Stomach (tissue), 4 donors: Measurements from ENCODE around the gene METTL16.

ENCODE experiments used
- POLR2A ChIP-seq, 4 donors: fragments of 450-650 bp; IDR thresholded peaks; one replicate each; pipeline ENCODE4 v1.6.1; 2016; ENCODE audit warnings: antibody characterized with exemption in 4 of 4, control low read depth in 2 of 4, mild to moderate bottlenecking in 1 of 4, moderate library complexity in 1 of 4
- TF ChIP-seq, protein P1 (sequence below), 7 experiments: fragments of 450-650 bp in 4 of 7; fragments of 200-600 bp in 3 of 7; sonication (generic) in 3 of 7; IDR thresholded peaks; one replicate each; pipeline ENCODE4 v1.5.1; 2016 to 2019; ENCODE audit warnings: antibody characterized with exemption in 7 of 7, control low read depth in 2 of 7, mild to moderate bottlenecking in 1 of 7

DNA sequence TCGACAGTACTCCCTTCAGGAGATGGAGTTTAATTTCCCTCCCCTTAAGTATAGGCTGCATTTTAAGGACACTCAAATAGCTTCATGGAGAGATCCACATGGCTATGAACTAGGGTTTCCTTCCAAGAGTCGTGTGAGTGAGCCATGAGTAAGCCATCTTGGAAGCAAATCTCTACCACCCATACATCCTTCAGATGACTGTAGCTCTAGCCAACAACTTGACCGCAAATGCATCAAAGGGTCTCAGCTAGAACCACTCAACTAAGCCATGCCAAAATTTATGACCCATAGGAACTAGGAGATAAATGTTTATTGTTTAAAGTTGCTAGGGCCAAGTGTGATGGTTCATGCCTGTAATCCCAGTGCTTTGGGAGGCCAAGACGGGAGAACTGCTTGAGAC is 43.4 kb downstream of the METTL16 start:
- TF ChIP-seq, protein P1, sequence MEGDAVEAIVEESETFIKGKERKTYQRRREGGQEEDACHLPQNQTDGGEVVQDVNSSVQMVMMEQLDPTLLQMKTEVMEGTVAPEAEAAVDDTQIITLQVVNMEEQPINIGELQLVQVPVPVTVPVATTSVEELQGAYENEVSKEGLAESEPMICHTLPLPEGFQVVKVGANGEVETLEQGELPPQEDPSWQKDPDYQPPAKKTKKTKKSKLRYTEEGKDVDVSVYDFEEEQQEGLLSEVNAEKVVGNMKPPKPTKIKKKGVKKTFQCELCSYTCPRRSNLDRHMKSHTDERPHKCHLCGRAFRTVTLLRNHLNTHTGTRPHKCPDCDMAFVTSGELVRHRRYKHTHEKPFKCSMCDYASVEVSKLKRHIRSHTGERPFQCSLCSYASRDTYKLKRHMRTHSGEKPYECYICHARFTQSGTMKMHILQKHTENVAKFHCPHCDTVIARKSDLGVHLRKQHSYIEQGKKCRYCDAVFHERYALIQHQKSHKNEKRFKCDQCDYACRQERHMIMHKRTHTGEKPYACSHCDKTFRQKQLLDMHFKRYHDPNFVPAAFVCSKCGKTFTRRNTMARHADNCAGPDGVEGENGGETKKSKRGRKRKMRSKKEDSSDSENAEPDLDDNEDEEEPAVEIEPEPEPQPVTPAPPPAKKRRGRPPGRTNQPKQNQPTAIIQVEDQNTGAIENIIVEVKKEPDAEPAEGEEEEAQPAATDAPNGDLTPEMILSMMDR (IDR thresholded peaks at IDR 0.05) = no peak
- TF ChIP-seq POLR2A (IDR thresholded peaks at IDR 0.05) = no peak
